Mesothelial cell of epicardium (in vitro differentiated cells): ENCODE measurements around the gene ALKBH6. TPM values are rescaled to one million over a fixed set of nuclear protein-coding genes. Genes with fewer than 3 reads are reported as not detected.

Source experiments
- DNase-seq, 2 experiments: peaks; one replicate each; pipeline ENCODE4 v3.0.0; 2021; ENCODE audit warnings: low spot score in 2 of 2; ENCODE audit not compliant: unreplicated experiment in 2 of 2
- H3K27ac Mint-ChIP-seq: 2 replicates; pipeline ENCODE4 v1.8.0; 2021; ENCODE audit warnings: mixed read lengths
- H3K27me3 Mint-ChIP-seq: 2 replicates; pipeline ENCODE4 v1.8.0; 2021; ENCODE audit warnings: low read depth, mixed read lengths
- H3K36me3 Mint-ChIP-seq: 2 replicates; pipeline ENCODE4 v1.8.0; 2021; ENCODE audit warnings: mixed read lengths
- H3K4me1 Mint-ChIP-seq: 2 replicates; pipeline ENCODE4 v1.8.0; 2021; ENCODE audit warnings: mixed read lengths
- H3K4me3 Mint-ChIP-seq: 2 replicates; pipeline ENCODE4 v1.8.0; 2021; ENCODE audit warnings: mild to moderate bottlenecking, moderate library complexity, mixed read lengths
- H3K9me3 Mint-ChIP-seq: 2 replicates; pipeline ENCODE4 v1.8.0; 2021; ENCODE audit warnings: mixed read lengths
- CTCF ChIP-seq: fragments of 200-600 bp; sonication (generic); IDR thresholded peaks from one replicate; pipeline ENCODE4 v1.5.0; 2021; ENCODE audit warnings: antibody characterized with exemption; ENCODE audit not compliant: unreplicated experiment
- total RNA-seq: library from RNA; stranded (reverse); gene quantifications from 3 replicates; pipeline ENCODE4 v1.2.1, GENCODE V29; 2021

ALKBH6 gene
- total RNA-seq, 1 donor from 2014 or later, result 28.9 TPM

- peak within 1 kb of the TSS; percentile 95 for H3K4me3 Mint-ChIP-seq
- no peak for TF ChIP-seq CTCF
- H3K36me3 Mint-ChIP-seq, result peaks cover 2% of the 10 kb centered on the region
- peaks cover 23% of the 10 kb centered on the region for H3K4me1 Mint-ChIP-seq
- H3K9me3 Mint-ChIP-seq, result no peaks in the 10 kb centered on the region
- no peaks in the 10 kb centered on the region for H3K27me3 Mint-ChIP-seq
- DNase-seq, result peak; percentile 89 to 98
- peak within 1 kb of the TSS; percentile 99 for H3K27ac Mint-ChIP-seq
Measured at GRCh38 chr19:36054733-36055686, 41.0 kb upstream of the ALKBH6 start, which contains the start of gene WDR62. Gene WDR62 (plus strand): TSS chr19:36054897. CDS start chr19:36054972, 75 bp downstream.

- TF ChIP-seq CTCF, result peak; percentile 24
- peak; percentile 99 for DNase-seq
- Mint-ChIP-seq H3K4me3 (peak within 1 kb of the TSS; percentile 95), H3K9me3 (no peaks in the 10 kb centered on the region), H3K4me1 (peaks cover 23% of the 10 kb centered on the region), H3K27ac (peak within 1 kb of the TSS; percentile 99), H3K36me3 (peaks cover 2% of the 10 kb centered on the region), H3K27me3 (no peaks in the 10 kb centered on the region)
Measured at GRCh38 chr19:36054119-36054732, 40.2 kb upstream of the ALKBH6 start, which contains the start of gene THAP8. Gene THAP8 (minus strand): TSS chr19:36054285. CDS start chr19:36054217, 68 bp downstream.

GRCh38 chr19:36051637-36052036 lies 37.6 kb upstream of the ALKBH6 start:
- Mint-ChIP-seq H3K4me1 (peaks cover 23% of the 10 kb centered on the region), H3K36me3 (peaks cover 4% of the 10 kb centered on the region), H3K27me3 (no peaks in the 10 kb centered on the region), H3K27ac (peak overlapping the region; percentile 74), H3K9me3 (no peaks in the 10 kb centered on the region), H3K4me3 (peak overlapping the region; percentile 41)
- no peak for DNase-seq
- TF ChIP-seq CTCF, result no peak

- Mint-ChIP-seq H3K4me3 (peak overlapping the region; percentile 41), H3K9me3 (peaks cover under 1% of the 10 kb centered on the region), H3K27ac (peak overlapping the region; percentile 74), H3K4me1 (peaks cover 21% of the 10 kb centered on the region), H3K27me3 (no peaks in the 10 kb centered on the region), H3K36me3 (peaks cover 6% of the 10 kb centered on the region)
- DNase-seq, result no peak
- TF ChIP-seq CTCF, result no peak
Measured at GRCh38 chr19:36051236-36051635, 37.2 kb upstream of the ALKBH6 start.

- H3K4me1 Mint-ChIP-seq, result peaks cover 12% of the 10 kb centered on the region
- H3K4me3 Mint-ChIP-seq, result no peak overlapping the region
- H3K27me3 Mint-ChIP-seq, result no peaks in the 10 kb centered on the region
- no peak overlapping the region for H3K27ac Mint-ChIP-seq
- no peak for TF ChIP-seq CTCF
- no peak for DNase-seq
- peaks cover 6% of the 10 kb centered on the region for H3K9me3 Mint-ChIP-seq
- H3K36me3 Mint-ChIP-seq, result peaks cover 14% of the 10 kb centered on the region
Measured at GRCh38 chr19:36049080-36049698, 35.2 kb upstream of the ALKBH6 start.
